ENCODE results near the gene CDK14.
A peak's percentile ranks its signal among the peaks of the same experiment; 100 is the strongest.

CDK14 gene

GRCh38 chr7:90574820-90575187 is 21.3 kb upstream of the CDK14 start:
- Histone ChIP-seq H3K4me3 (ENCODE audit: low read depth in 1 of 5, low read length in 5 of 5) (no peak overlapping the region), H3K27me3 (ENCODE audit: control insufficient read depth in 5 of 5, insufficient read depth in 4 of 5, low read length in 5 of 5) (no peaks in the 10 kb centered on the region), H3K27ac (ENCODE audit: low read depth, low read length) (no peak overlapping the region), H3K4me1 (ENCODE audit: control insufficient read depth in 5 of 5, insufficient read depth in 5 of 5, low read length in 5 of 5) (no peaks in the 10 kb centered on the region), H3K9ac (ENCODE audit: low read length in 5 of 5) (no peak overlapping the region), H3K36me3 (ENCODE audit: control insufficient read depth in 5 of 5, insufficient read depth in 5 of 5, low read length in 5 of 5) (no peaks in the 10 kb centered on the region), H3K9me3 (ENCODE audit: control insufficient read depth in 5 of 5, low read length in 5 of 5) (no peaks in the 10 kb centered on the region)

DNA sequence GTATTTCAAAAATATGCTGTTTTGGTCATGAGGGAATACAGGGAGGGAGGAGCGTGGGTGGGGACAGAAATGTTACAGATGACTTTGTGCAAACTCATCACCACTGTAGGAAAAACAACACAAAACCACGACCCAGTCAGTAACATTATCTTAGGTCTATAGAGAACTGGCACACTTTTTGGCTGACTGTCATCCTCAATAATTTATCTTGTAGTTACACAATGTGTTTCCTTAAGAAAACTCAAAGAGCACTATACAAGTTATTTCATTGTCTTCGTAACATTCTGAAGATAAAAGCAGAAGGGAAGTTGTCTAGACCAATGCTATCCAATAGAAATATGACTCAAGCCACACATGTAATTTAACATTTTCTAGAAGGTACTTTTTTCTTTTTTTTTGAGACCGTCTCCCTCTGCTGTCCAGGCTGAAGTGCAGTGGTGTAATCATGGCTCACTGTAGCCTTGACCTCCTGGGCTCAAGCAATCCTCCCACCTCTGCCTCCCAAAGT is 16.9 kb upstream of the CDK14 start:
- no peak overlapping the region for H3K27ac ChIP-seq (ENCODE audit: low read depth, low read length)
- H3K27me3 ChIP-seq (ENCODE audit: control insufficient read depth in 5 of 5, insufficient read depth in 4 of 5, low read length in 5 of 5), result no peaks in the 10 kb centered on the region

GRCh38 chr7:90580051-90580450 is 16.1 kb upstream of the CDK14 start:
- Histone ChIP-seq H3K9ac (ENCODE audit: low read length in 5 of 5) (no peak overlapping the region), H3K9me3 (ENCODE audit: control insufficient read depth in 5 of 5, low read length in 5 of 5) (no peaks in the 10 kb centered on the region), H3K4me3 (ENCODE audit: low read depth in 1 of 5, low read length in 5 of 5) (no peak overlapping the region), H3K36me3 (ENCODE audit: control insufficient read depth in 5 of 5, insufficient read depth in 5 of 5, low read length in 5 of 5) (no peaks in the 10 kb centered on the region), H3K27ac (ENCODE audit: low read depth, low read length) (no peak overlapping the region), H3K4me1 (ENCODE audit: control insufficient read depth in 5 of 5, insufficient read depth in 5 of 5, low read length in 5 of 5) (no peaks in the 10 kb centered on the region), H3K27me3 (ENCODE audit: control insufficient read depth in 5 of 5, insufficient read depth in 4 of 5, low read length in 5 of 5) (no peaks in the 10 kb centered on the region)

More for the DNA sequence above, 16.9 kb upstream of the CDK14 start:
- Histone ChIP-seq H3K9me3 (ENCODE audit: control insufficient read depth in 5 of 5, low read length in 5 of 5) (no peaks in the 10 kb centered on the region), H3K9ac (ENCODE audit: low read length in 5 of 5) (no peak overlapping the region), H3K4me1 (ENCODE audit: control insufficient read depth in 5 of 5, insufficient read depth in 5 of 5, low read length in 5 of 5) (no peaks in the 10 kb centered on the region), H3K36me3 (ENCODE audit: control insufficient read depth in 5 of 5, insufficient read depth in 5 of 5, low read length in 5 of 5) (no peaks in the 10 kb centered on the region), H3K4me3 (ENCODE audit: low read depth in 1 of 5, low read length in 5 of 5) (no peak overlapping the region)

DNA sequence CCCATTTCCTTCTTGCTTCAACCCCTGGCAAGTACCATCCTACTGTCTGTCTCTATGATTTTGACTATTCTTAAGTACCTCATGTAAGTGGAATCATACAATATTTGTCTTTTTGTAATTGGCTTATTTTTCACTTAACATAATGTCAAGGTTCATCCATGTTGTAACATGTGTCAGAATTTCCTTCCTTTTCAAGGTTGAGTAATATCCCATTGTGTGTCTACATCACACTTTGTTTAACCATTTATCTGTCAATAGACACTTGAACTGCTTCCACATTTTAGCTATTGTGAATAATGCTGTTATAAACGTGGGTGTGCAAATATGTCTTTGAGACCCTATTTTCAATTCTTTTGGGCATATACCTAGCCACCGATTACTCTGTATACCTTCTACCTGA is 14.0 kb upstream of the CDK14 start:
- no peaks in the 10 kb centered on the region for H3K9me3 ChIP-seq (ENCODE audit: control insufficient read depth in 5 of 5, low read length in 5 of 5)
- H3K4me3 ChIP-seq (ENCODE audit: low read depth in 1 of 5, low read length in 5 of 5), result no peak overlapping the region
- H3K4me1 ChIP-seq (ENCODE audit: control insufficient read depth in 5 of 5, insufficient read depth in 5 of 5, low read length in 5 of 5), result no peaks in the 10 kb centered on the region
- no peaks in the 10 kb centered on the region for H3K27me3 ChIP-seq (ENCODE audit: control insufficient read depth in 5 of 5, insufficient read depth in 4 of 5, low read length in 5 of 5)
- no peak overlapping the region for H3K27ac ChIP-seq (ENCODE audit: low read depth, low read length)
- no peak overlapping the region for H3K9ac ChIP-seq (ENCODE audit: low read length in 5 of 5)
- H3K36me3 ChIP-seq (ENCODE audit: control insufficient read depth in 5 of 5, insufficient read depth in 5 of 5, low read length in 5 of 5), result no peaks in the 10 kb centered on the region

DNA sequence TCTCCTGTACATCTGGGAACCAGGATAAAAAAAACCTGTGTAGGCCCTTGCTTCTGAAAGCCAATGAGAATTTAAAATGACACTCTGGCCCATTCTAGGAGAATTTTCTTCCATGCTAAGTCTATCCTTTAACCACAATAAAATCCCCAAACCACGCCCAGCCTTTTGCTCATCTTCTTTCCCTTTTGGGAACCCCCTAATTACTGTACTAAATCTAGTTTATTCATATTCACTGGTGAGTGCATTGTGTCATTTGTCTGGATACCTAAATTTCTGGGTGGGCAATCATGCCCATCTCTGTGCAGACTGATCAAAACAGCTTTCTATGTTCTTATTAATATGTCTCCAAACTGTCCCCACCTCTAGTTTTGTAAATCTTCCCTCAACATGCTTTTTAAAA is 11.7 kb upstream of the CDK14 start:
- Histone ChIP-seq H3K9ac (ENCODE audit: low read length in 5 of 5) (no peak overlapping the region), H3K36me3 (ENCODE audit: control insufficient read depth in 5 of 5, insufficient read depth in 5 of 5, low read length in 5 of 5) (no peaks in the 10 kb centered on the region), H3K27me3 (ENCODE audit: control insufficient read depth in 5 of 5, insufficient read depth in 4 of 5, low read length in 5 of 5) (no peaks in the 10 kb centered on the region), H3K9me3 (ENCODE audit: control insufficient read depth in 5 of 5, low read length in 5 of 5) (no peaks in the 10 kb centered on the region), H3K27ac (ENCODE audit: low read depth, low read length) (no peak overlapping the region), H3K4me1 (ENCODE audit: control insufficient read depth in 5 of 5, insufficient read depth in 5 of 5, low read length in 5 of 5) (no peaks in the 10 kb centered on the region), H3K4me3 (ENCODE audit: low read depth in 1 of 5, low read length in 5 of 5) (no peak overlapping the region)

GRCh38 chr7:90586091-90586490 is 10.0 kb upstream of the CDK14 start:
- no peak overlapping the region for H3K4me3 ChIP-seq (ENCODE audit: low read depth in 1 of 5, low read length in 5 of 5)
- H3K27ac ChIP-seq (ENCODE audit: low read depth, low read length), result no peak overlapping the region
- no peaks in the 10 kb centered on the region for H3K27me3 ChIP-seq (ENCODE audit: control insufficient read depth in 5 of 5, insufficient read depth in 4 of 5, low read length in 5 of 5)
- no peak overlapping the region for H3K9ac ChIP-seq (ENCODE audit: low read length in 5 of 5)
- H3K4me1 ChIP-seq (ENCODE audit: control insufficient read depth in 5 of 5, insufficient read depth in 5 of 5, low read length in 5 of 5), result no peaks in the 10 kb centered on the region
- H3K36me3 ChIP-seq (ENCODE audit: control insufficient read depth in 5 of 5, insufficient read depth in 5 of 5, low read length in 5 of 5), result no peaks in the 10 kb centered on the region
- no peaks in the 10 kb centered on the region for H3K9me3 ChIP-seq (ENCODE audit: control insufficient read depth in 5 of 5, low read length in 5 of 5)

GRCh38 chr7:90587766-90588165 is 8.4 kb upstream of the CDK14 start:
- H3K9me3 ChIP-seq (ENCODE audit: control insufficient read depth in 5 of 5, low read length in 5 of 5), result no peaks in the 10 kb centered on the region
- no peak overlapping the region for H3K27ac ChIP-seq (ENCODE audit: low read depth, low read length)
- H3K4me3 ChIP-seq (ENCODE audit: low read depth in 1 of 5, low read length in 5 of 5), result no peak overlapping the region
- no peaks in the 10 kb centered on the region for H3K4me1 ChIP-seq (ENCODE audit: control insufficient read depth in 5 of 5, insufficient read depth in 5 of 5, low read length in 5 of 5)
- H3K9ac ChIP-seq (ENCODE audit: low read length in 5 of 5), result no peak overlapping the region
- no peaks in the 10 kb centered on the region for H3K27me3 ChIP-seq (ENCODE audit: control insufficient read depth in 5 of 5, insufficient read depth in 4 of 5, low read length in 5 of 5)
- no peaks in the 10 kb centered on the region for H3K36me3 ChIP-seq (ENCODE audit: control insufficient read depth in 5 of 5, insufficient read depth in 5 of 5, low read length in 5 of 5)

- Histone ChIP-seq H3K4me3 (ENCODE audit: low read depth in 1 of 5, low read length in 5 of 5) (no peak overlapping the region), H3K27me3 (ENCODE audit: control insufficient read depth in 5 of 5, insufficient read depth in 4 of 5, low read length in 5 of 5) (no peaks in the 10 kb centered on the region), H3K9ac (ENCODE audit: low read length in 5 of 5) (no peak overlapping the region), H3K4me1 (ENCODE audit: control insufficient read depth in 5 of 5, insufficient read depth in 5 of 5, low read length in 5 of 5) (peaks cover 3 to 17% (median 12%) of the 10 kb centered on the region in 5 donors), H3K9me3 (ENCODE audit: control insufficient read depth in 5 of 5, low read length in 5 of 5) (no peaks in the 10 kb centered on the region), H3K36me3 (ENCODE audit: control insufficient read depth in 5 of 5, insufficient read depth in 5 of 5, low read length in 5 of 5) (no peaks in the 10 kb centered on the region), H3K27ac (ENCODE audit: low read depth, low read length) (no peak overlapping the region)
Measured at GRCh38 chr7:90592033-90592432, 4.1 kb upstream of the CDK14 start.

DNA sequence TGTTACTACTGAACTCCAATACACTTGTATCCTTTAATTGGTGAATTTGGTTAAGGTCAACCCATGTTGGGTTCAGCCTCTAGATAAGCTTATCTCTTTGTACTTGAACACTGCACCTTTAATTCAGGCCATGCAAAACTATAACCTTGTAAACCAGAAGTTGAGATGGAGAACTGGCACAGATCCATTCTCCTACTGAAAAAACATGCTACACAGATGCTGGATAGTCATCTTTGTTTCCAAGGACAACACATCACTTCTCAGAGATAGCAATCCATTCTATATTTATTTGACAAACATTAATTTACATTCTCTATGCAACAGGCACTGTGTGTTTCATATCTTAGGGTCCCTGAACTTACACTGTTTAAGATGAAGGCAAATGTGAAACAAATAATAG is 2.9 kb upstream of the CDK14 start:
- H3K27me3 ChIP-seq (ENCODE audit: control insufficient read depth in 5 of 5, insufficient read depth in 4 of 5, low read length in 5 of 5), result no peaks in the 10 kb centered on the region
- H3K4me1 ChIP-seq (ENCODE audit: control insufficient read depth in 5 of 5, insufficient read depth in 5 of 5, low read length in 5 of 5), result peaks cover 3 to 28% (median 23%) of the 10 kb centered on the region in 5 donors
- H3K27ac ChIP-seq (ENCODE audit: low read depth, low read length), result no peak overlapping the region
- H3K4me3 ChIP-seq (ENCODE audit: low read depth in 1 of 5, low read length in 5 of 5), result no peak overlapping the region
- H3K9me3 ChIP-seq (ENCODE audit: control insufficient read depth in 5 of 5, low read length in 5 of 5), result no peaks in the 10 kb centered on the region
- H3K9ac ChIP-seq (ENCODE audit: low read length in 5 of 5), result no peak overlapping the region
- H3K36me3 ChIP-seq (ENCODE audit: control insufficient read depth in 5 of 5, insufficient read depth in 5 of 5, low read length in 5 of 5), result no peaks in the 10 kb centered on the region

DNA sequence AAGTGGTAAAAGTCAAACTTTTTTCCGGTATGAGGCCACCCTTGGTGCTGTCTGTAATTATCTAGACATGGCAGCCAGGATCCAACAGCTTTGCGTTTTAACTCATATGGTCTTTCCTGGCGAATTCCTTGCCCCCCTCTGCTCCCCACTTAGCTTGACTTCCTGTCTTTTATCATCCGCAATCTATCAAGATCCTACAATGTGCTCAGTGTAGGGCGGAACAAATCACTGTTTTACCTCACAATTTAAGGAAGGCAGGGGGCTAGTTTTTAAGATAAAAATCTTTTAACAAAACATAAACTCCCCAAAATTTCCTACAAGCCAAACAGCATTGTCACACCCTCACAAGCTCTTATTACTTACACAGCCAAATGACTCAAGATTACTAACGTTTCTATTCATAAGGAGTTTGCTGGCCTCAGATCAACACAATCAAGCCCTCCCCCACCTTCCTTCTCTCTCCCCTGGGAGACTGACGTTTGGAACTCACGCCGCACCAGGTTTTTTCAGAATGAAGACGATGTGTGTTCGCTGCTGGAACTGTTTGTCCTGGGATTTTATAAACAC is 1.3 kb upstream of the CDK14 start:
- no peaks in the 10 kb centered on the region for H3K9me3 ChIP-seq (ENCODE audit: control insufficient read depth in 5 of 5, low read length in 5 of 5)
- H3K36me3 ChIP-seq (ENCODE audit: control insufficient read depth in 5 of 5, insufficient read depth in 5 of 5, low read length in 5 of 5), result no peaks in the 10 kb centered on the region
- H3K9ac ChIP-seq (ENCODE audit: low read length in 5 of 5), result peak overlapping the region in 2 of 5 donors; percentile 66 to 75
- peak overlapping the region; percentile 77 to 89 (median 82) for H3K4me3 ChIP-seq (ENCODE audit: low read depth in 1 of 5, low read length in 5 of 5)
- peak overlapping the region; percentile 68 for H3K27ac ChIP-seq (ENCODE audit: low read depth, low read length)
- peaks cover 3 to 36% (median 24%) of the 10 kb centered on the region in 5 donors for H3K4me1 ChIP-seq (ENCODE audit: control insufficient read depth in 5 of 5, insufficient read depth in 5 of 5, low read length in 5 of 5)
- no peaks in the 10 kb centered on the region for H3K27me3 ChIP-seq (ENCODE audit: control insufficient read depth in 5 of 5, insufficient read depth in 4 of 5, low read length in 5 of 5)
